ENCODE results near the gene ZNFX1. TPM values are rescaled to one million over a fixed set of nuclear protein-coding genes. Genes with fewer than 3 reads are reported as not detected.

ZNFX1 gene
- total and polyA plus RNA-seq, 9 of the 15 experiments (the other 6 are each of a cell fraction or from before 2014, with no cell fraction given): 3.8 to 13.8 (median 10.3) TPM

DNA sequence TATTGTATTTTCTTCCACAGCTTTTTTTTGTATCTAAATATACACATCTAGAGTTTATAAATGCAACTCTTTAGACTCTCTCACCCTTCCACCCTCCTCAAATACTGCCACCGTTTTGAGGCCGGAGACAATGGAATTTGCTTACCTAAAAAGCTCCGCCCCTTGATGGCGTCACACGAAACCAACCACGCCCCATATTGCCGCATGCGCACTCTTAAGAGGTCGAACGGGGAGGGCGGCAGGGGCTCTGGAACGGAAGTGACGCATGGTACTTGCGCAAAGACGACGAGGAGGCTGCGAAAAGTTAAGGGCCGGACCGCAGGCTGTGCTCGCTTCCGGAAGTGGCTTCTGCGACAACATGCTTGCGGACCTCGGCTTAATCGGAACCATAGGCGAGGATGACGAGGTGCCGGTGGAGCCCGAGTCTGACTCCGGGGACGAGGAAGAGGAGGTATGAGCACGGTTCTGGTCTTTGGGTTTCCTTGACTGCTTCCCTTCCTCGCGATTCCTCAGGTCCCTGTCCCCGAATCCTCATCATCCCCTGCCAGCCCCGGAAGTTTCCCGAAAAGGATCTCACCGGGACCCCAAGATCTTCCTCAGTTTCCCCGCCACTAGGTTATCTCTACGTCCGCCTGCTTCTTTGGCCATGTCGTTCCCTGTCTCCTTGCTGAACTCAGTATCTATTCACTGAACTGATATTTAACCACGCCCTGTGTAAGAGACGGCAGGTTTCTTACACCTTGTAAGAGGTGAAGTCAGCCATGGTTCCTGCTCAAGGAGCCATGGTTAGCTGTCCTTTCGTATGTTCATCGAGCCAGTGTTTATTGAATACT is 58.5 kb downstream of the ZNFX1 start, which contains the start of gene DDX27 (continued):
- TF ChIP-seq, protein P1, sequence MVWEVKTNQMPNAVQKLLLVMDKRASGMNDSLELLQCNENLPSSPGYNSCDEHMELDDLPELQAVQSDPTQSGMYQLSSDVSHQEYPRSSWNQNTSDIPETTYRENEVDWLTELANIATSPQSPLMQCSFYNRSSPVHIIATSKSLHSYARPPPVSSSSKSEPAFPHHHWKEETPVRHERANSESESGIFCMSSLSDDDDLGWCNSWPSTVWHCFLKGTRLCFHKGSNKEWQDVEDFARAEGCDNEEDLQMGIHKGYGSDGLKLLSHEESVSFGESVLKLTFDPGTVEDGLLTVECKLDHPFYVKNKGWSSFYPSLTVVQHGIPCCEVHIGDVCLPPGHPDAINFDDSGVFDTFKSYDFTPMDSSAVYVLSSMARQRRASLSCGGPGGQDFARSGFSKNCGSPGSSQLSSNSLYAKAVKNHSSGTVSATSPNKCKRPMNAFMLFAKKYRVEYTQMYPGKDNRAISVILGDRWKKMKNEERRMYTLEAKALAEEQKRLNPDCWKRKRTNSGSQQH (CRISPR knock-in tag; IDR thresholded peaks at IDR 0.05): no peak
- TF ChIP-seq SMARCB1 (IDR thresholded peaks at IDR 0.05; ENCODE audit: insufficient read length, low read depth) (no peak), KDM2B (CRISPR knock-in tag; IDR thresholded peaks at IDR 0.05) (no peak), TCF7L2 (IDR thresholded peaks at IDR 0.05; ENCODE audit: low read depth, low read length) (no peak), ZNF134 (CRISPR knock-in tag; conservative IDR thresholded peaks at IDR 0.05) (no peak), MAFK (IDR thresholded peaks at IDR 0.05; ENCODE audit: low read length) (0 out of 2 replicates have a peak, but pooled peaks have one; percentile 8), KLF16 (IDR thresholded peaks at IDR 0.05) (no peak), ZNF224 (CRISPR knock-in tag; IDR thresholded peaks at IDR 0.05) (no peak), ZNF79 (CRISPR knock-in tag; IDR thresholded peaks at IDR 0.05; ENCODE audit: low read depth) (no peak), TAF1 (IDR thresholded peaks at IDR 0.05; ENCODE audit: control insufficient read depth, extremely low read depth, insufficient read depth, low read length, severe bottlenecking) (peak; percentile 84), ESRRA (IDR thresholded peaks at IDR 0.05; ENCODE audit: borderline replicate concordance, low read depth) (peak; percentile 75), ZNF445 (CRISPR knock-in tag; IDR thresholded peaks at IDR 0.05; ENCODE audit: low read depth) (no peak), ZNF212 (CRISPR knock-in tag; IDR thresholded peaks at IDR 0.05) (no peak), ZNF830 (CRISPR knock-in tag; IDR thresholded peaks at IDR 0.05) (no peak), NCOA6 (IDR thresholded peaks at IDR 0.05) (no peak), CXXC5 (CRISPR knock-in tag; IDR thresholded peaks at IDR 0.05) (peak; percentile 92), ARHGAP35 (IDR thresholded peaks at IDR 0.05; ENCODE audit: partially characterized antibody) (no peak)
- TF ChIP-seq, protein P2, sequence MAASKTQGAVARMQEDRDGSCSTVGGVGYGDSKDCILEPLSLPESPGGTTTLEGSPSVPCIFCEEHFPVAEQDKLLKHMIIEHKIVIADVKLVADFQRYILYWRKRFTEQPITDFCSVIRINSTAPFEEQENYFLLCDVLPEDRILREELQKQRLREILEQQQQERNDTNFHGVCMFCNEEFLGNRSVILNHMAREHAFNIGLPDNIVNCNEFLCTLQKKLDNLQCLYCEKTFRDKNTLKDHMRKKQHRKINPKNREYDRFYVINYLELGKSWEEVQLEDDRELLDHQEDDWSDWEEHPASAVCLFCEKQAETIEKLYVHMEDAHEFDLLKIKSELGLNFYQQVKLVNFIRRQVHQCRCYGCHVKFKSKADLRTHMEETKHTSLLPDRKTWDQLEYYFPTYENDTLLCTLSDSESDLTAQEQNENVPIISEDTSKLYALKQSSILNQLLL (CRISPR knock-in tag; IDR thresholded peaks at IDR 0.05; ENCODE audit: borderline replicate concordance): no peak
- TF ChIP-seq, protein P3, sequence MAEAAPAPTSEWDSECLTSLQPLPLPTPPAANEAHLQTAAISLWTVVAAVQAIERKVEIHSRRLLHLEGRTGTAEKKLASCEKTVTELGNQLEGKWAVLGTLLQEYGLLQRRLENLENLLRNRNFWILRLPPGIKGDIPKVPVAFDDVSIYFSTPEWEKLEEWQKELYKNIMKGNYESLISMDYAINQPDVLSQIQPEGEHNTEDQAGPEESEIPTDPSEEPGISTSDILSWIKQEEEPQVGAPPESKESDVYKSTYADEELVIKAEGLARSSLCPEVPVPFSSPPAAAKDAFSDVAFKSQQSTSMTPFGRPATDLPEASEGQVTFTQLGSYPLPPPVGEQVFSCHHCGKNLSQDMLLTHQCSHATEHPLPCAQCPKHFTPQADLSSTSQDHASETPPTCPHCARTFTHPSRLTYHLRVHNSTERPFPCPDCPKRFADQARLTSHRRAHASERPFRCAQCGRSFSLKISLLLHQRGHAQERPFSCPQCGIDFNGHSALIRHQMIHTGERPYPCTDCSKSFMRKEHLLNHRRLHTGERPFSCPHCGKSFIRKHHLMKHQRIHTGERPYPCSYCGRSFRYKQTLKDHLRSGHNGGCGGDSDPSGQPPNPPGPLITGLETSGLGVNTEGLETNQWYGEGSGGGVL (CRISPR knock-in tag; IDR thresholded peaks at IDR 0.05): no peak
- TF ChIP-seq, protein P4, sequence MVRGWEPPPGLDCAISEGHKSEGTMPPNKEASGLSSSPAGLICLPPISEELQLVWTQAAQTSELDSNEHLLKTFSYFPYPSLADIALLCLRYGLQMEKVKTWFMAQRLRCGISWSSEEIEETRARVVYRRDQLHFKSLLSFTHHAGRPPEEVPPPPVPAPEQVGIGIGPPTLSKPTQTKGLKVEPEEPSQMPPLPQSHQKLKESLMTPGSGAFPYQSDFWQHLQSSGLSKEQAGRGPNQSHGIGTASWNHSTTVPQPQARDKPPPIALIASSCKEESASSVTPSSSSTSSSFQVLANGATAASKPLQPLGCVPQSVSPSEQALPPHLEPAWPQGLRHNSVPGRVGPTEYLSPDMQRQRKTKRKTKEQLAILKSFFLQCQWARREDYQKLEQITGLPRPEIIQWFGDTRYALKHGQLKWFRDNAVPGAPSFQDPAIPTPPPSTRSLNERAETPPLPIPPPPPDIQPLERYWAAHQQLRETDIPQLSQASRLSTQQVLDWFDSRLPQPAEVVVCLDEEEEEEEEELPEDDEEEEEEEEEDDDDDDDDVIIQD (CRISPR knock-in tag; IDR thresholded peaks at IDR 0.05): no peak
- TF ChIP-seq, protein P5, sequence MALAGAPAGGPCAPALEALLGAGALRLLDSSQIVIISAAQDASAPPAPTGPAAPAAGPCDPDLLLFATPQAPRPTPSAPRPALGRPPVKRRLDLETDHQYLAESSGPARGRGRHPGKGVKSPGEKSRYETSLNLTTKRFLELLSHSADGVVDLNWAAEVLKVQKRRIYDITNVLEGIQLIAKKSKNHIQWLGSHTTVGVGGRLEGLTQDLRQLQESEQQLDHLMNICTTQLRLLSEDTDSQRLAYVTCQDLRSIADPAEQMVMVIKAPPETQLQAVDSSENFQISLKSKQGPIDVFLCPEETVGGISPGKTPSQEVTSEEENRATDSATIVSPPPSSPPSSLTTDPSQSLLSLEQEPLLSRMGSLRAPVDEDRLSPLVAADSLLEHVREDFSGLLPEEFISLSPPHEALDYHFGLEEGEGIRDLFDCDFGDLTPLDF (CRISPR knock-in tag; IDR thresholded peaks at IDR 0.05): no peak
